ENCODE measurements around the gene CBFA2T3.
"Not testable (repeated sequence)": the region's sequence is repeated elsewhere in the genome, so short reads cannot be mapped to it uniquely, and the experiment has no call there.

The CBFA2T3 gene

DNA sequence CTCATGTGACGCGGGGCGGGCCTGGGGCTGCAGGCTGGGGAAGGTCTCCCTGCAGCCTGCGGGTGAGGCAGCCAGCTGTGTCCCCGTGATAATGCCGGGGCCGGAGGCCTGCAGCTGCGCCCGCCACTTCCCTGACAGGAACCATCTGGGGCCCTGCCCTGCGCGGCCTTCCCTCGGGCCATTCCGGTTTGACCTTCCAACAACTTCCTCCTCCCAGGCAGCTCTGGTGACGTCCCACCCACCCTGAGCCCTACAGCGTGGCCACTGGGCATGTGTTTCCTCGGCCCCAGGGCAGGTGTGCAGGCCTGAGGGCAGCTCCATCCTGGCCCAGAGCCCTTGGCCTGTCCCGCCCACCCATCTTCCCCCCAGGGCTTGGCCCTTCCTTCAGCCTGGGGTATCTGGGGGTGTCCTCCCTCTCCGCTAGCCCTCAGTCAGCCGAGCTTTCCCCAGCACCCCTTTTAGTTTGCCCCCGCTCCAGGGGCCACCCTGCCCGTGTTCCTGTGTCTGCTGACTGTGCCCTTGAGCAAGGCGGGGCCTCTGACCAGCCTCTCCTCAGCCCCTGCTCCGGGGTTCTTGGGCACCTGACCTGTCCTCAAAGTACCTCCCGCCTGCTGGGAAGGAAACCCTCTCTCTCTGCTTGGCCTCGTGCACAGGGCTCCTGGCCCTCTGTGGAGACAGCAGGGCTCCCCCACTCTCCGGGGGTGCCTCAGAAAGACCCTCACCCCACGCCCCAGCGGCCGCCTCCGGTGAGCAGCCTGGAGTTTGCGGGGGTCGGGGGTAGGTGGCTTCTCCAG lies at the start of gene CBFA2T3:
Gene CBFA2T3, minus strand, starts transcription at position 190 of the 794 bp plus-strand sequence. CDS start 400 bp downstream, outside the sequence.
- DNase-seq, result peak in 1 of 2 donors; percentile 58

DNA sequence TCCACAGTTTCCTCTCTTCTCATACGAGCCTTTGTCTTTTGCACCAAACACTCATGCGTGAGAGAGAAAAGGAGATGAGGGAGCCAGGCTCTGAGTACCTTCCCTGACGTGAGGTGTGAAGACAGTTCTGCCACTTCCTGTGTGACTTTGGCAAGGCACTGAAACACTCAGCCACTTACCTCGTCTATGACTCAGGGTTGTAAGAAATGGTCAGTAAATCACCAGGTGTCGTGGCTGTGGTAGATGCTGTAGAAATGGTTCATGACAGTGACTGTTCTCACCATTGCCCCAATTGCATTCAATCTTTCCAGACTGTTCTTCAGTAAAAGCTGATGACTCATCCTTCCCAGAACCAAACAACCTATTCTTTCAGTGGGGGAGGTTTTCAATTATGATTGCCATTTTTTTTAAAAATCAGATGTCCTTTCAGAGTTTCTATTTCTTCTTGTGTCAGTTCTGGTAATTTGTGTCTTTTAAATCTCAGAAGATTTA lies 49.2 kb upstream of the CBFA2T3 start:
- peak; percentile 65 to 69 for DNase-seq

DNA sequence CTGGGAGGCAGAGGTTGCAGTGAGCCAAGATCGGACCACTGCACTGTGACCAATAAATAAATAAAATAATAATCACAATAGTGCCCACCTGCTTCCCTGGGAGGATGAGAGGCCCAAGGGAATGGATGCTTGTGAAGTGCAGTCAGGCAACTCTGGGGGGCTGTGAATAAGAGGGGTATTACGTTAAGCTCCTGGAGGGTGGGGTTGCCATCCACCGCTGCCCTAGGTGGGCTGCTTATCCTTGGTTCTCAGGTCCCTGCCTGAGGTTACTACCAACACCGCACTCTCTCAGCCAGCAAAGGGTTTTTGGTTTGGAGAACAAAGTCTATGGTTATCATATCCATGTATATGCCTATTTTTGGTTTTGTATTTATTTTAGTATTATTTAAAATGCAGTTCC lies 48.6 kb upstream of the CBFA2T3 start:
- DNase-seq, result no peak

DNA sequence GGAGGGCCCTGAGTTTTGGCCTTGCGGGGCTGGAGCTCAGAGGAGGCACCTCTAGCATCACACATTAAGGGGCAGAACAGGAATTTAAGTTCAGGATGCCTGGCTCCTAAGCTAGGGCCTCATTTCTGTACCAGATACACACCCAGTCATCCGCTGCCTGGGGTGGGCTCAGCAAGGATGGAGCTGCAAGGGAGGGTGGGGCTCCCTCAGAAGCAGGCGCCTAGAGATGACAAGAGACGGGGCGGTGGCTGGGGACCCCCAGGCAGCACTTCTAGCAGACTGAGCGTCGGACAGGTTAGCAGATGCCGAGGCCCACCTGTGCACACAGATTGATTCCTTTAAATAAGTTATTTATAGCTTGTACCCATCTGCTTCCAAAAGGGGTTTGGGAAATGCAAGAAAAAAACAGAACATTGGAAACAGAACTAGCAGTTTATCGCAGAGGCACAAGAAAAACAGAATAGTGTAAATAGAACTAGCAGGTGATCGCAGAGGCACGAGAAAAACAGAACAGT lies 47.6 kb upstream of the CBFA2T3 start:
- no peak for DNase-seq

DNA sequence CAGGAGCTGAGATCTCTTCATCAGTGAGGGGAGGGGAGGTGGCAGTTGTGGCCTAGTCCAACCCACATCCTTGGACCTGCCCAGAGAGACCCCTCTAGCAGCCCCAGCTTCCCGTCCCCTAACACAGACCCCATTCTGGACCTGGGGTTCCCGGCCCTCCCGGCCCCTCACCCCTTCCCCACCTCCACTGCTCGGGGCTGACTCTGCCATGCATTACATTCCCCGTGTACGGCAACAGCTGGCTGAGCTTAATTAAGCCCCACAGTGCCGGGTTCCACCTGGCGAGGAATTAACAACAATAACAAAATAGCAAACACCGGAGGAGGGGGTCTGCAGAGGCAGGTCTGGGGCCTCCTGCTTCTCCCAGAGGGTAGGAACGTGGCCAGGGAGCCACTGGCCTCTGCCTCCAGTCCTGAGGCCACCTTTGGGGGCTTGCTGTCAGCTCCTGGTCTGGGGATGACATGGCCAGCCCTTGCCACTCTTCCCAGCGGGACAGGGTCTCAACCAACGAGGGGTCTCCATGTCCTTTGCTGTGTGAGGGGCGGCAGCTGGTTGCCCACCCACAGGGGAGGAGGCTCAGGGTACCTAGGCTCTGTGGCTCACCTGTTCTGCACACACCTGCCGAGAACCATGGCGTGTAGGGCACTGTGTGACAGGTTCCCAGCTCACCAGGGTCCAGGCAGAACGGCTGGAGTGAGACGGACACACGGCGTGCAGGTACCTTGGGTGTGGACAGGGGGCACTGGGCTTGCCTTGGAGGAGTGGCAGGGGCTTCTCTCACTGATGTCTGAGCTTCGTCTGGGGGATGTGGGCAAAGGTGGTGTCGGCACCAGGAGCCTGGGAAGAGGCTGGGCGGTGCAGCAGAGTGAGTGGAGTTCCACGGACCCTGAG lies 46.9 kb upstream of the CBFA2T3 start:
- DNase-seq, result no peak

DNA sequence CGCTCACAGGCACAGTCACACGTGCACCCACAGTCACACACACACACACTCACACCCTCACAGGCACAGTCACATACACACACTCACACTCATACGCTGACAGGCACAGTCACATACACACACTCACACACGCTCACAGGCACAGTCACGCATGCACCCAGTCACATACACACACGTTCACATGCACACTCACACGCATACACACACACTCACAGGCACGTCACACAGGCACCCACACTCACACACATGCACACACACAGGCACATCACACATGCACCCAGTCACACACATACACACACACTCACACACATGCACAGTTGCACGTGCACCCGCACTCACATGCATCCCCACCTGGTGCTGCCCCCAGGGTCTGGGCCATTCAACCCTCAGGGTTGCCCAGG lies 46.1 kb upstream of the CBFA2T3 start:
- DNase-seq, result no peak

DNA sequence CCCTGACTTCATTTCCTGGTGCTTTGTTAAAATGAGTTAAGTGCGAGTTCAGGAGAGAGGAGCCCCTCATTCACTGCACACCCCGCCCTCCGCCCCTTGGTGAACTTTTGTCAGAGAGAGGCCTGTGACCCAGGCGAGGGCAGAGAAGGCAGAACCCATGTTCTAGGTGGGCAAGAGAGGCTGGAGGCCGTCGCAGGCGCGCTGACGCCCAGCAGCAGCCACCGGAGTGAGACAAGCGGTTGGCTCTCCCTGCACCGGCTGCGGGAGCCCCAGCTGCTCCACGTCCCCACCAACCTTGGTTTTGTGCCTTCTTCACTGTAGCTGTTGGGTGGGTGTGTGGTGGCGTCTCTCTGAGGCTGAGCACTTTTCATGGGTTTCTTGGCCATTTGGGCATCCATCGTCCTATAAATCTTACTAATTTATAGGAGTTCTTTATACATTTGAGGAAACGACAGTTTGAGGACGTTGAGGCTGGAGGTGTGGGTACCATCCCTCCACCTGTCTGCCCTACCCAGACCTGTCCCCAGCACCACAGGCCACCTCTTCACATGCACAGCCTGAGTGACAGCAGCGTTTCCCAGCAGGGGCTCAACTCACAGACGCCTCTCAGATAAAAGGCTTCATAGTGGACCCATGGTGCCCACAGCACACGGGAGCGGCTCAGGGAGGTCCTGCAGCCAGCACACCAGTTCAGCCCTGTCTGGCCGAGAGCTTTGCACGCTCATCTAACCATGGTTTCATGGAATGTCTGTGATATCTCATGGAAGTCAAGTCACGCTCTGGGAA lies 45.2 kb upstream of the CBFA2T3 start:
- no peak for DNase-seq

DNA sequence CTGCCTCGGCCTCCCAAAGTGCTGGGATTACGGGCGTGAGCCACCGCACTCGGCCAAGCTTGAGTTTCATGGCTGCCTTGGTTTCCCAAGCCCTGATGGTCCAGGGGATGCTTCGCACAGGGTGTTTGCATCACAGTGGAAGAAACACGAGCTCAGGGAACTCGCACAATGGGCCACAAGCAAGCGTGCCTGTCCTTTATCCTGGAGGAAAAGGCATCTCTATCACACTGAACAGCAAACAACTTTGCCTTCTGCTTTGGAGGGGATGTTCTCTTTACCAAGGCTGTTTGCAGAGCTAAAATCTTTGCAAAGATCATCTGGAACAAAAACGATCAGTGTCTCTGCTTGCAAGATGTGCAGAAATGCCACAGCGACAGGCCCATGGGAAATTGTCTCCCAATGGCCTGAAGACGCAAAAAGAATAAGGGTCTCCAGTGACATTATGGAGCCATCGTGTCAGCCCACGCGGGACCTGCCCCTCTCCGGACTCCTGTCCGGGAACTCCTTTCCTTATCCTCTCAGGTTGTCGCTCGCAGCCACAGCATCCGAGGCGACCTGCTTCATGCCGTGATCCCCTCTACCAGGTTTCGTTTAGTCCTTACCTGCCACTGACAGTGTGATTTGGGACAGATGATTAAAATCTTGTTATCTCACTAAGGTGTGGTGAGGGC lies 44.1 kb upstream of the CBFA2T3 start:
- no peak for DNase-seq

DNA sequence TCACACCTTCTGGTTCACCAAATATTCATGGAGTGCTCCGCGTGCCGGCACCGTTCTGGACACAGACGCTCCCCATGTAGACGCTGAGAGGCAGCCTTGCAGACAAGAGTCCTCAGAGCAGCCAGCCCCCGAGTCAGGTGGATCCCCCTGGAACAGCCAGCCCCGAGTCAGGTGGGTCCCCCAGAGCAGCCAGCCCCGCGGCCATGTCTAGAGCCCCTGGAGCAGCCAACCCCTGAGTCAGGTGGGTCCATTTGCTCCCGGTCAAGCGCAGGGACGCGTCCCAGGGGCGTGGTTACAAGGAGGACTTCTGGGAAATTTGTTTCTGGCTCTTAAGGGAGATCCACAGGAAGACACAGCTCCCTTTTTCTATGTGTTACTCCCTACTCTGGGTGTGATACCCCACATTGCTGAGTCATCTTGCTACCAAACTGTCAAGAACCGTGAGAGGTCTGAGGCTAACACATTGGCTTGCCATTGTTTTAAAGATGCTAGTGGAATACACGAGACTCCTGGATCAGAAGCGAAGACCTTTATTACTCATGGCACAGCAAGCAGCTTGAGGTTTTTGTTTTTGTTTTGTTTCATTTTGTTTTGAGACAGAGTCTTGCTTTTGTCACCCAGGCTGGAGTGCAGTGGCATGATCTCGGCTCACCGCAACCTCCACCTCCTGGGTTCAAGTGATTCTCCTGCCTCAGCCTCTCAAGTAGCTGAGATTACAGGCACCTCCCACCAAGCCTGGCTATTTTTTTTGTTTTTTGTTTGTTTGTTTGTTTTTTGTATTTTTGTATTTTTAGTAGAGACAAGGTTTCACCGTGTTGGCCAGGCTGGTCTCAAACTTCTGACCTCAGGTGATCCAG lies 43.3 kb upstream of the CBFA2T3 start:
- DNase-seq, result peak in 1 of 2 donors; percentile 30

DNA sequence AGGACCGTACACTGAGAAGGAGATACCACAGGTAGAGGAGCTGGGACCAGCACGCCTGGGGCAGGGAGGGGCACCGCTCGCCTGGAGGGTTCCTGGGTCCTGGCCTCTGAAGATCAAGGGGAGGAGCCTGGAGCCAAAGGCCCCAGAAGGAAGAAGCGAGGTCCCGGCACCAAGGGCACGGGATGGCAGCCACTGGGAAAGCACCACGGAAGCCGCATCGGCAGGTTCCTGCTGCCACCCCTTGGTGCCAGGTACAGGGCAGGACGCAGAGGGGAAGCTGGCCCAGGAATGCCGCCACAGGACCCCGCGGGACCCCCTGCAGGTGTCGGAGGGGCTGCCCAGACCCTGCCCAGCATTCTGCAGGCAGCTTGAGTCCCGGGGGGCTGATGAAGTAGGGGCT lies 42.5 kb upstream of the CBFA2T3 start:
- DNase-seq, result no peak

DNA sequence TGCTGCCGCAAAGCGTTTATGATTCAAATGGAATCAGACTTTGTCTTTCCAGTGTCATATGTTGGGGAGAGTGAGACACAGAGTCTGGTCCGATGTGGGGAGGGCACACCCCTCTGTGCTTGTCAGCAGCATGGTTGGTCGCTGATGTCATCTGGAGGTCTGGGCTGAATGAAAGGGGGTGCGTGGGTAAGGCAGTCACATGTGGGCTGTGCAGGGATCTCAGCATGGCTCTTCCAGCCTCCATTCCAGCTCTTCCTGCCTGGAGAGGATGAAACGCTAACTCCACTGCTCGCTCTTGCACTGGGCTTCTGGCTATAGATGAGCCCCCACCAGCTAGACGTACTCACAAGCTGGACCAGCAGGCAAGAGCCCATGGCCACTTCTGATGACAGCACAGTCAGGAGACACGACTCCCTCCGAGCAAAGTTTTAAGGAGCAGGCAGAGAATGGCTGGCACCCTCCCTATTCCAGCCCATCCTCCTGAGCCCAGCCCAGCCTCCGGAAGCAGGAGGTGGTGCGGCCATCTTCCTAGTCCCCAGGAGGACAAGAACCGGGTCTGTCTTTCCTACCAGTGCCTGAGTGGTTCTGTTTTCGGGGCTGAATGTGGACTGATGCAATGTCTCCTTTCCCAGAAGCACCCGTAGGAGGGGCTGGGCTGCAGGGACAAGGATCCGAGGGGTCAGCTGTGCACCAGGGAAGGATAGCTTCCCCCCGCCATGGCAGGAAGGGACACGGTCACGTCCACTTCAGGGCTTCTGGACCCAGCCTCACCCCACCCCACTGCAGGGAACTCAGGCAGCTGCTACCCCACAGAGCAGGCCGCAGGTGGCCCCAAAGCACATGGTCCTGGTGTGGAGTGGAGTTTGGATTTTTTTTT lies 41.5 kb upstream of the CBFA2T3 start:
- no peak for DNase-seq

DNA sequence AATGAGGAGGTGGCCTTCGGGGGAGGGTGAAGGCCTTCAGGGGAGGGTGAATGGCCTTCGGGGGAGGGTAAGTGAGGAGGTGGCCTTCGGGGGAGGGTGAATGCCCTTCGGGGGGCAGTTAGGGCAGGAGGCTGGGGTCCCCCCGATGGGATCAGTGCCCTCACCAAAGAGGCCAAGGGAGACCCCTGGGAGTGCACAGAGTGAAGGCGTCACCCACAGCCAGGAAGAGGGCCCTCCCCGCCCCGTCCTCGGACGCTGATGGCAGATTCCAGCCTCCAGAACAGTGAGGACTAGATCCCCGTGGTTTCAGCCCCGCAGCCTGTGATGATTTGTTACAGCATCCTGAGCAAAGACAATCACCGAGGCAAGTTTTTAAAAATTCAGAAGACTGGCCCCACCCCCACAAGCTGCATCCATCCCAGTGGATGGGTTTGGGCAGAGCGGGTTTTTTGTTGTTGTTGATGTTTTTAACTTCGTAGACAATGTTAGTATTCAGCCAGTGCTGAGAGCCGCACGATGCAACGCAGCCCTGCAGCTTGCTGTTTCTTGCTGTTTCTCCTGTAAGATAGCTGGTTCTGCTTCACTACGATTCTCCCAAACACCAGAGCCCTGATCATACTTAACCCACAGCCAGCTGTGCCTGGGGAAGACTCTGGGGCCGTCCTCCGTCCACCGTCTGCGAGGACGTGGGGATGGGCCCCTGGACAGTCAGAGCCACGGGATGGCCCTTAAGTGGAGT lies 40.7 kb upstream of the CBFA2T3 start:
- DNase-seq, result no peak

DNA sequence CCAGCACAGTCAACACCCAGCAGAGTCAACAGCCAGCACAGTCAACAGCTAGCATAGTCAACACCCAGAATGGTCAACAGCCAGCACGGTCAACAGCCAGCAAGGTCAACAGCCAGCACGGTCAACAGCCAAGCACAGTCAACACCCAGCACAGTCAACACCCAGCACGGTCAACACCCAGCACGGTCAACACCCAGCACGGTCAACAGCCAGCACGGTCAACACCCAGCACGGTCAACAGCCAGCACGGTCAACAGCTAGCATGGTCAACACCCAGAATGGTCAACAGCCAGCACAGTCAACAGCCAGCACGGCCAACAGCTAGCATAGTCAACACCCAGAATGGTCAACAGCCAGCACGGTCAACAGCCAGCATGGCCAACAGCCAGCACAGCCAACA lies 39.6 kb upstream of the CBFA2T3 start:
- not testable (repeated sequence) for DNase-seq

DNA sequence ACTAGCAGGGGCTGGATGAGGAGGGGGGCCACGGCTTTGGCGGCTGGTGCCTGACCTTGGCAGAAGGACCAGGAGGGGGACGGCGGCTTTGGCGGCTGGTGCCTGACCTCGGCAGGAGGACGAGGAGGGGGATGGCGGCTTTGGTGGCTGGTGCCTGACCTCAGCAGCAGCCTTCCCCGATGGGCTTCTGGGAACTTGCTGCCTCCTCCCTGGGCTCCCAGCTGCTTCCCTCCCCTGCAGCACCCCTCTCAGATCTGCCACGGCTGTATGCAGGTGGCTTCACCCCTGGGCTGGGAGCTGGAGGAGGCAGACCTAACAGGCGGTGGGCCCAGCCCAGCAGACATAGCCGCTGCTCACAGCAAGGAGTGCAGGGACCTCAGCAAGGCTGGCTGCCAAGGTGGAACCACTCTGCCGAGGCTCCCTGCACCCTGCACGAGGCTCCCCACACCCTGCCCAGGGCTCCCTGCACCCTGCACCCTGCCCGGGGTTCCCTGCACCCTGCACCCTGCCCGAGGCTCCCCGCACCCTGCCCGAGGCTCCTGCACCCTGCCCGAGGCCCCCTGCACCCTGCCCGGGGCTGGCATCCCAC lies 38.4 kb upstream of the CBFA2T3 start:
- DNase-seq, result no peak

DNA sequence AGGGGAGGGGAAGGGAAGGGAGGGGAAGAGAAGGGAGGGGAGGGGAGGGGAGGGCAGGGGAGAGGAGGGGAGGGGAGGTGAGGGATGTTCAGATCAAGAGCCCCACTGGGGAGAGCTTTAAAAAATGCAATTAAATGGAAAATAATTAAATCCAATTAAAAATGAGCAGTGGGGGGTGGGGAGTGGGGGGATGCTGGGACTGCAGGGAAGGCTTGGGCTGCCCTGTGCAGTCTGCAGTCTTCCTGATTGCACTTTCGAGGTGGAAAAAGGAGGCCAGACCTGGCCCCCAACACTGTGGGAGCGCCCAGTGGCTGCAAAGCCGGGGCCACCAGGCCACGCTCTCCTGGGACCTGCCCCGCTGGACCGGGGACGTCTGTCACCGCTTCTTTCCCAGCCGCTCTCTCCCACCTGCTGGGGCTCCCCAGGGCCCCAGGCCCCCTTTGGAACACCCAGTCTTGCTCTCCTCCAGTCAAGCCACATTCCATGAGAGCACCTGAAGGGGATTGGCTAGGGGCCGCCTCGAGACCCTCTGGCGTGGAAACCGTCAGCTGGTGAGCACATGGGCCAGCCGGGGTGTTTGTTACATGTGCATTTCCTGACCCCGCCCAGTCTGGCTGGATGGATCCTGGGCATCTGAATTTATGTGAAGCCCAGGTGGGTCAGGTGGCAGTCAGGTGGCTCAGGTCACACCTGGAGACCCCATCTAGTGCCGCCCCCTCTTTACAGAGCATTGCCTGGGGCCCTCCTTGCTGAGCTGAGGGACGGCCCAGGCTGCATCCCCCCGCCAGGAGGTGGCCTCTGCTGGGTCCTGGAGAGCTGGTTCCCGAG lies 37.6 kb upstream of the CBFA2T3 start:
- no peak for DNase-seq

DNA sequence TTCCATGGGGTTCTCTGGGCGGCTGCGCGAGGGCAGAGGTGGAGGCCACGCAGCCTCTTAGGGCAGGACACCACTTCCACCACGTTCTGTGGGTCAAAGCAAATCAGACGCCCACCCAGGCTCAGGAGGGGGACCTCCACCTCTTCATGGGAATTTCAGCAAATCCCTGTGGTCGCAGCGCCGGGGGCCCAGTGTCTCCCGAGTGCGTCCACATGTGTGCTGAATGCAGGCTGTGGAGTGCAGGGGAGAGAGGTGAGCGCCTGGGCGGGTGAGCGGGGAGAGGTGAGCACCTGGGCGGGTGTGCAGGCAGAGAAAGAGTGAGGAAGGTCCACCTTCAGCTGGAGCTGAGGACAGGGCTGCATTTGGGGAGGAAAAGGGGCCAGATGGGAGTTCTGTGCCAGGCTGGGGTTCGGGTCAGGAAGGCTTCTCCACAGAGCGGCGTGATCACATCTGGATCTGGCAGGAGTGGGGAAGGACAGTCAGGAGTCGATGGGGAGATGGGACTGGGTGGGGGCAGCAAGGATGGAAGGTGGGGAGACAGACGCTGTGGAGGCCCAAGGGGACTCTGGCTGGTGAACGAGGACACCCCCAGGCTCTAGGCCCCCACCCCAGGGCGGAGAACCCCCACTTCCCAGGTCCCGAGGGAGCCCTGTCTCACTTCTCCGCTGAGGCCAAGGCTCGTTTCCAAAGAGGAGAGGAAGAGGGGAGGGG lies 36.8 kb upstream of the CBFA2T3 start:
- no peak for DNase-seq

DNA sequence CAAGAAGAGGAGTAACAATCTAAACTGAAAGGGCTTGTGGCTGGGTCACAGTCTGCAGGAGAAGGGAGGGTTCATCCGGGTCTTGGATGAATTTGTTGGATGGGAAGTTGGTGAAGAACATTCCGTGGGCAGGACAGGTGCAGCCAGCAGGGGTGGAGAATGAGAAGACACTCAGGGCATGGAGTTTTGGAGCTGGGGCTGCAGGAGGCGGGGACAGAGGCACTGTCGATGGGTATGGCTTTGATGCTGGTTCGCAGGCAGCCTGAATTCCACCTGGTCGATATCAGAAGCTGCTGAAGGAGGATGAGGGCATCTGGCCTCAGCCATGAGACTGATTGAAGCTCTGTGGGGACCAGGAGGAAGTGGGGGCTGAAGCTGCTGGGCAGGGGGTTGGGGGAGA lies 36.1 kb upstream of the CBFA2T3 start:
- no peak for DNase-seq

Measured in CD4-positive, alpha-beta T cell treated with Interferon alpha-2 for 1 hour (primary cell).